Activated T-cell treated with anti-CD3 and anti-CD28 coated beads, Interleukin-2, amount 50 U/mL, for 4 hours (primary cell): Measurements from ENCODE around the gene LRRC4C. TPM values are rescaled to one million over a fixed set of nuclear protein-coding genes. Genes with fewer than 3 reads are reported as not detected.

Source experiments
- ATAC-seq, 2 donors: fragments of 200-7000 bp; cut with Tn5 transposase; one replicate each; pipeline ENCODE4 v1.10.0; 2021
- DNase-seq: peaks from one replicate; pipeline ENCODE4 v3.0.0-alpha.2; 2020
- H3K27me3 Mint-ChIP-seq: one replicate; pipeline ENCODE4 v1.8.0; 2021; ENCODE audit warnings: low read depth, mixed read lengths
- H3K36me3 Mint-ChIP-seq: one replicate; pipeline ENCODE4 v1.8.0; 2022; ENCODE audit warnings: mixed read lengths; ENCODE audit not compliant: insufficient read depth
- H3K4me1 Mint-ChIP-seq: one replicate; pipeline ENCODE4 v1.8.0; 2021; ENCODE audit warnings: low read depth, mixed read lengths
- H3K4me3 Mint-ChIP-seq: one replicate; pipeline ENCODE4 v1.8.0; 2021; ENCODE audit warnings: mild to moderate bottlenecking, moderate library complexity, mixed read lengths
- H3K9me3 Mint-ChIP-seq: one replicate; pipeline ENCODE4 v1.8.0; 2021; ENCODE audit warnings: mixed read lengths
- total RNA-seq, 3 donors: library from RNA; stranded (reverse); gene quantifications; one replicate each; pipeline ENCODE4 v1.2.1, GENCODE V29; 2021

LRRC4C gene
- total RNA-seq, 3 donors from 2014 or later: not detected

DNA sequence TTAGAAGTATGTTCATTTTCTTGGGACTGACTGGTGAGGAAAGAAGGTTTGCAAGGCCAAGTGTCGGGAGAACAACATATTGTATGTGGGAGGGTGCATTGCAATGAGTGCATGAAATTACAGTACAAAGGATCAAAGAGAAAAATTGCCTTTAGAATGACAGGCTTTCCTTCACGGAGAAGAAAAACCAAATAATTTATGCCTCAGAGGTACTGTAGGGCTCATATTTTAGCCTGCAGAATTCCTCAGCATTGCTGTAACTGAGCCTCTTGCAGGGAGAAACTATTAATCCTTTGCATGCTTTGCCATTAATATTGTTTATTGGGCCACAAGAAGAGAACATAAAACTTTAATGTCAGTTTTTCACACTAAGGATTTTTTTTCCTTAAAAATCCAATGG, 60.1 kb downstream of the LRRC4C start:
- ATAC-seq (no peak), DNase-seq (no peak)
- H3K9me3 Mint-ChIP-seq: peaks cover 14% of the 10 kb centered on the region
- H3K4me1 Mint-ChIP-seq: no peaks in the 10 kb centered on the region
- no peaks in the 10 kb centered on the region for H3K36me3 Mint-ChIP-seq
- H3K4me3 Mint-ChIP-seq: no peak overlapping the region
- H3K27me3 Mint-ChIP-seq: no peaks in the 10 kb centered on the region

DNA sequence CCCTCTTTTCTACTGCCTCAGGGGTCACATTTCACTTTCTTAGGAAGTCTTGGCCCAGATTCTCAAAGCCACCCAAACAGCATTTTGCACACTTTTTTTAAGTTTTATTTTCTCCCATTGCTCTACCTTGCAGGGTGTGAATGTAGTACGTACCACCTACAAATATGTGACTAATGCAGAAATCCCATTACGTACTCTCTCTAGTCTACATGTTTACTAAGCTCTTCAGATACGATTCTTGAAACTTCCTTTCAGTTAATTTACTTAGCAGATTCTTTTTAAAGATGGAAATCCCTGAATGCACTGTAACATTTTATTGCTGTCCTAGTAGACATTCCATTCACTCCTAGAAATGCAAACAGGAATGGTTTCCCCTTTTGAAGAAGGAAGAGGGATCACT, 61.3 kb downstream of the LRRC4C start:
- peaks cover 11% of the 10 kb centered on the region for H3K9me3 Mint-ChIP-seq
- no peaks in the 10 kb centered on the region for H3K36me3 Mint-ChIP-seq
- H3K4me1 Mint-ChIP-seq: no peaks in the 10 kb centered on the region
- ATAC-seq (no peak), DNase-seq (no peak)
- H3K27me3 Mint-ChIP-seq: no peaks in the 10 kb centered on the region
- no peak overlapping the region for H3K4me3 Mint-ChIP-seq

DNA sequence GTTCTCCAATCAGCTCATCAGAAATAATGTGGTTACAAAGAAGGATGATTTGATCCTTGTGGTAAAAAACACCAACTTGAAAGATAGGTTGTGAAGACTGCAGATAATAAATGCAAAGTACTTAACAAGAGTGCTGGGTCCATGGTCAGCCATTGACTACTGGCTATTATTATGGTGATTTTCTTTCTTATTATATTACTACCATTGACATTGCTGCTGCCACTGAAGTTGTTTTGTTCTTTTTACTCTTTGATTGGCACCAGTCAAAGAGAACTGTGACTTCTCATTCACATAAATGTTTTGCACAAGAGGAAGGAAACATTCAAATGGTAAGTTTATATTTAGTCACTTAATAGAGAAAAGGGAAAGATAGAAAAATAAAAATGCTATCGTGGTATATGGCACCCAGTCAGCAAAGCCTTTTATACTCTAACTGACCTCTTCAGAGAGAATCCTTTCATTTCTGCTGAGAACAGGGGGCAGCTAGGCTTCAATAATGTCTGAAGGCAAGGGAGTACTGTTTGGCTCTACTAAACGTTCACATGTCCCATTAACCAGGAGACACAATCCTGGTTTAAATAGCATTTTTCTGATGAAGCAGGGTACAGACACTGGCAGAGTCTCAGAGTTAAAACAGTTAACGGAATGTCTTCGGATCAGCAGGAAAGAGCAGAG, 64.8 kb downstream of the LRRC4C start:
- Mint-ChIP-seq H3K36me3 (no peaks in the 10 kb centered on the region), H3K4me3 (no peak overlapping the region), H3K27me3 (no peaks in the 10 kb centered on the region), H3K4me1 (no peaks in the 10 kb centered on the region), H3K9me3 (peaks cover 3% of the 10 kb centered on the region)
- DNase-seq (no peak), ATAC-seq (no peak)

DNA sequence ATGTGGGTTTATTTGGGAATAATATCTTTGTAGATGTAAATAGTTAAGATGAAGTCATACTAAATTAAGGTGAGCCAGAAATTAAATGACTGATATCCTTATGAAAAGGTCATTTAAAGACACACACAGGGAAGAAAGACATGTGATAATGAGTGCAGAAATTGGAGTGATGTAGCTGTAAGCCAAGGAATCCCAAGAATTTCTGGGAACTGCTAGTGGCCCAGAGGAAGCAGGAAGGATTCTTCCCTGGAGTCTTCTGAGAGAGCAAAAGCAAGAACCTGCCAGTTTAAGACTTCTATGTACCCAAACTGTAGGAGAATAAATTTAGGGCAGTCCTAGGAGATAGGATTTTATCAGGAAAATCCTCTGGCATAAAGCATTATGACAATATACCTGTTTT, 66.9 kb downstream of the LRRC4C start:
- H3K4me3 Mint-ChIP-seq: no peak overlapping the region
- H3K27me3 Mint-ChIP-seq: no peaks in the 10 kb centered on the region
- H3K36me3 Mint-ChIP-seq: no peaks in the 10 kb centered on the region
- DNase-seq: no peak
- no peak for ATAC-seq
- H3K4me1 Mint-ChIP-seq: no peaks in the 10 kb centered on the region
- peaks cover 3% of the 10 kb centered on the region for H3K9me3 Mint-ChIP-seq

DNA sequence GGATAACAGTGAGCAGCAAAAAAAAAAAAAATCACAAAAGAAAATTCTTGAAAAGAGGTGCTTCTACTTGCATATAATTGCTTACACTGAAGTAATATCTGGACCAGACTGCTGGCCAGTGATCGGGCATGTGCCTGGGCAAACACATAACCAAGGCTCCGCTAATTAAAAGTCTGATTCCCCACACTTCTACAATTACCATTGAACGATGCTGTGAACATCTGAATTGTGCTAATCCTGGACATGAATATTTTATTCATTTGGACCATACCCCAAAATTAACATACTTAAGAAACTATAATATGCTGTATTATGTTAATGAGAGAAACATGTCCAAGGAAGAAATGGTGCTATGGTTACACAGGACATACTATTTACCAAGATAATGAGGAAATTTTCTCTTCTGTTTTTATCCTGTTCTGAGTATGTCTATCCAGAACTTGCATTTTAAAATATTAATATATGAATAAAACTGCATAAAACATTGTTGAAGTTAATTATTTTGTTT, 69.8 kb downstream of the LRRC4C start:
- H3K36me3 Mint-ChIP-seq: no peaks in the 10 kb centered on the region
- H3K4me3 Mint-ChIP-seq: no peak overlapping the region
- no peaks in the 10 kb centered on the region for H3K4me1 Mint-ChIP-seq
- H3K9me3 Mint-ChIP-seq: peaks cover 3% of the 10 kb centered on the region
- H3K27me3 Mint-ChIP-seq: no peaks in the 10 kb centered on the region
- ATAC-seq: no peak
- DNase-seq: no peak

DNA sequence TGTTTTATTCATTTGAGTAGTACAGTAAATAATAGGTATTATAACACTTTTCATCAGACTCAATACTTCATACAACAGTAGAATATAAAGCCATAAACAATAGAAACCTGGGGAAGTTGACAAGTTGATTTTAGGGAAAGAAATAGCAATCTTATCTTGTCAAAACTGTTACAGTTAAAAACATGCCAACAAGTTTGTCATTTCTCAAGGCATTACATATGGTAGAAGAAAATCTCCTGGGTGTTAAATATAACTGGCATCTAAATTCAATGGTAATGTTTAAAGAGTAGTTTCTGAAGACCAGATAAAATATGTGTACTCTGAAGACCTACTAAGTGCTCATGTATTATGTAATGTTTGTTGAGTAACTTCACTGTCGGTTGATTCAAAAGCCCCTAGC, 75.1 kb downstream of the LRRC4C start:
- Mint-ChIP-seq H3K27me3 (no peaks in the 10 kb centered on the region), H3K4me1 (no peaks in the 10 kb centered on the region), H3K4me3 (no peak overlapping the region), H3K36me3 (no peaks in the 10 kb centered on the region), H3K9me3 (peaks cover 4% of the 10 kb centered on the region)
- ATAC-seq: no peak
- DNase-seq: no peak

DNA sequence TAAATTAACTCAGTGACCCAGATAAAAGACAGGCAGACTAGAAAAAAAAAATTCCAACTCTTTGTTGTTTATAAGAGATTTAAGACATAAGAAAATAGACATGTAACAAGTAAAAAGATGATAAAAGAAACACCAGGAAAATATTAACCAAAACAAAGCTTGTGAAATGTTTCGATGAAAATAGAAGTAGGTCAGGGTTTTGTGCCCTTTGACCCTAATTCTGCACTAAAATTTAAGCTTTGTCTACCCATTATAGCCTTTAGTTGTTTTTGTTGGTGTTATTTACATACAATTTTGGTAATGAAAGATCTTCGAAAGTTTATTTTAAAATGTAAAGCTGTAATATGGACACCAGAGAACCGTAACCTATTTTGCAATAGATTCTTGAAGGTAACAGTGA, 75.7 kb downstream of the LRRC4C start:
- H3K36me3 Mint-ChIP-seq: no peaks in the 10 kb centered on the region

DNA sequence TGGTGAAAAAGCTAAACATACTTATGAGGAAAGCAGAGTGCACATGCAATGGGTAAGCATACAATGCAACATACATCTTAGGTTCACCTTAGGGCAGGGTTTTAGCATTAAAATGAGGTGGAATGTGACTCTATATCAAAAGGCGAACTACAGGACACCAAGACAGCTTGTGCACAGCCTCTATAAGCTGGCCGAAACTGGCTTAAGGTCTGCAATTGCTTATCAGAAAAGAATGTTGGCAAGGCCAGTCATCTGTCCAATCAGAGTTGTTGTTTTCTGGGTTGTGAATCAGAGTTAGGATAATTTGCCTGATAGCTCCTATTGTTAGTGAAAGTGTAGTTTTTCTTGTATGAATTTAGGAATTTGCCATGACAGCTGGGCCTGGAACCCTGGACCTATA, 76.5 kb downstream of the LRRC4C start:
- DNase-seq: no peak
- Mint-ChIP-seq H3K36me3 (no peaks in the 10 kb centered on the region), H3K4me3 (no peak overlapping the region), H3K4me1 (no peaks in the 10 kb centered on the region), H3K9me3 (peaks cover 4% of the 10 kb centered on the region), H3K27me3 (no peaks in the 10 kb centered on the region)
- no peak for ATAC-seq

More for the DNA sequence above, 75.7 kb downstream of the LRRC4C start:
- Mint-ChIP-seq H3K9me3 (peaks cover 4% of the 10 kb centered on the region), H3K4me3 (no peak overlapping the region), H3K4me1 (no peaks in the 10 kb centered on the region), H3K27me3 (no peaks in the 10 kb centered on the region)
- DNase-seq (no peak), ATAC-seq (no peak)

DNA sequence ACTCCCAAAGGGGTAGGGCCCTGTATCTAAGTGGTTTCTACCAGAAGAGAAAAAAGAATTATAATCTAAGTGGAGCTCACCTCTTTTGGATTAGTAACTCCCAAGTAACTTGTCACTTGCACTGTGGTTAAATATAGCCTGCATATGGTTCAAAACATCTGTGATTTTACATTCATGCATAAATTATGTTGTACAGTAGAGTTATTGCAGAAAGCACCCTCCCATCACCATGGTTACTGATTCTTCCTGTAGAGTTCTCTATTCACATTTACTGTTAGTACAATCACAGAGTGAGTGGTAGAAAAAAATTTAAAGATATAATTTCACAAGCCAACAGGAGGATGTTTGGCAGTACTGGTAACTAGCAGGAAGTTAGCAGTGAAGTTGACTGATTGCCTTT, 80.4 kb downstream of the LRRC4C start:
- no peak for ATAC-seq
- peaks cover 4% of the 10 kb centered on the region for H3K9me3 Mint-ChIP-seq

DNA sequence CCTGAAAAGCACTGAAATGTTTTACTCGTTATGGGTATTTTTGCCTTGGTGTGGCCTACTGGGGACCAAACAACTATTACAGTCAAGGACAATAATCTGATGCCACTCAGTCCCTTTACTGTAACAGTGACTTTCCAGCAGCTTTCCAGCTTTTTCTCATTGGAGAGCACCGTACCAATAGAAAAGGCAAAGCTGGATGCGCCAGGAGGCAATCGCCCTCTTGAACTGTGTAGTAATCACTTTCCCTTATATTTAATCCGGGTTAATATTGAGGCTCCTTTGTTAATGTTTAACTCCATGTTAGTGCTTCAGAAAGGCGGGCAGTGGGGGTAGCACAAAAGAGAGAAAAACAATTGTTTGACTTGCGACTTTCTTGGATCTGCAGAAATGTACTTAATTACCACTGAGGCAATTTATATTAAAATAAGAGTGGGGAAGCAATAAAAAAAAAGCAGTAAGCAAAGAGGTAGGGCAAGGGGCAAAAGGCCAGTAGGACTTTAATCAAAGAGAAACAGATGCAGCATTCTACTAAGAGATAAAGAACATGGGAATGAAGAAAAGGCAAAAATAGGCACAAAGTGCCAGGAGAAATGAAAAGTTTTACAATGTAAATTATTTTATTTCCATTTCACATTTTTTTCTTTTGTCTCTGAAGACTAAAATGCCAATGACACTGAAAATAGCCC, 81.6 kb downstream of the LRRC4C start:
- DNase-seq (no peak), ATAC-seq (no peak)
- H3K4me3 Mint-ChIP-seq: no peak overlapping the region
- H3K9me3 Mint-ChIP-seq: peaks cover 4% of the 10 kb centered on the region
- H3K36me3 Mint-ChIP-seq: no peaks in the 10 kb centered on the region
- no peaks in the 10 kb centered on the region for H3K27me3 Mint-ChIP-seq
- no peaks in the 10 kb centered on the region for H3K4me1 Mint-ChIP-seq

More for the DNA sequence above, 80.4 kb downstream of the LRRC4C start:
- H3K4me3 Mint-ChIP-seq: no peak overlapping the region
- DNase-seq: no peak
- H3K36me3 Mint-ChIP-seq: no peaks in the 10 kb centered on the region
- no peaks in the 10 kb centered on the region for H3K4me1 Mint-ChIP-seq
- no peaks in the 10 kb centered on the region for H3K27me3 Mint-ChIP-seq

DNA sequence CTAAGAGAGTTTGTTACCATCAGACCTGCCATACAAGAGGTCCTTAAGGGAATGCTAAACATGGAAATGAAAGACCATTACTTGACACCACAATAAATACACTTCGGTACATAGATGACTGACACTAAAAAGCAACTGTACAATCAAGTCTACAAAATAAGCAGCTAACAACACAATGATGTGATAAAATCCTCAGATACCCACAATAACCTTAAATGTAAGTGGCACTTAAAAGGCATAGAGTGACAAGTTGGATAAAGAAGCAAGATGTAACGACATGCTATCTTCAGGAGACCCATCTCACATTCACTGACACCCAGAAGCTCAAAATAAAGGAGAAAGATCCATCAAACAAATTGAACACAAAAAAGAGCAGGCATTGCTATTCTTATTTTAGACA, 107.6 kb downstream of the LRRC4C start:
- DNase-seq (no peak), ATAC-seq (no peak)
- Mint-ChIP-seq H3K9me3 (peaks cover 20% of the 10 kb centered on the region), H3K36me3 (no peaks in the 10 kb centered on the region), H3K27me3 (no peaks in the 10 kb centered on the region), H3K4me1 (no peaks in the 10 kb centered on the region), H3K4me3 (no peak overlapping the region)

DNA sequence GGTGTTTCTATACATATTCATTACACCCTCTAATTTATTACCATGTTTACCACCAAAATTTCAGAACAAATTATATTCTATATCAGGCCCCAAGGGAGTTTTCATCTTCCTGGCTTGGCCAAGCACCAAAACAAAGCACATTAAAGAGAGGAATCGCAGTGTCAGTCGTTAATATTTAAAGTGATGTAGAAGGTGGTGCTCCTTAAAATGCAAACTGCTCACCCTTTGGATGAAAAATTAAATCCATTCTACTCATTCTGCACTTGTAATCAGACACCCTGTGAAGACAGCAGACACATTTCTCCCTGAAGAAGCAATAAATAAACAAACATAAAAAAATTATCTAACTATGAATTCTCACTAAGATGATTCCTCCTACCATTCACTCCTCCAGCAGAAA, 113.4 kb downstream of the LRRC4C start:
- Mint-ChIP-seq H3K4me1 (no peaks in the 10 kb centered on the region), H3K27me3 (no peaks in the 10 kb centered on the region), H3K9me3 (peaks cover 24% of the 10 kb centered on the region), H3K36me3 (no peaks in the 10 kb centered on the region), H3K4me3 (no peak overlapping the region)
- DNase-seq (no peak), ATAC-seq (no peak)

DNA sequence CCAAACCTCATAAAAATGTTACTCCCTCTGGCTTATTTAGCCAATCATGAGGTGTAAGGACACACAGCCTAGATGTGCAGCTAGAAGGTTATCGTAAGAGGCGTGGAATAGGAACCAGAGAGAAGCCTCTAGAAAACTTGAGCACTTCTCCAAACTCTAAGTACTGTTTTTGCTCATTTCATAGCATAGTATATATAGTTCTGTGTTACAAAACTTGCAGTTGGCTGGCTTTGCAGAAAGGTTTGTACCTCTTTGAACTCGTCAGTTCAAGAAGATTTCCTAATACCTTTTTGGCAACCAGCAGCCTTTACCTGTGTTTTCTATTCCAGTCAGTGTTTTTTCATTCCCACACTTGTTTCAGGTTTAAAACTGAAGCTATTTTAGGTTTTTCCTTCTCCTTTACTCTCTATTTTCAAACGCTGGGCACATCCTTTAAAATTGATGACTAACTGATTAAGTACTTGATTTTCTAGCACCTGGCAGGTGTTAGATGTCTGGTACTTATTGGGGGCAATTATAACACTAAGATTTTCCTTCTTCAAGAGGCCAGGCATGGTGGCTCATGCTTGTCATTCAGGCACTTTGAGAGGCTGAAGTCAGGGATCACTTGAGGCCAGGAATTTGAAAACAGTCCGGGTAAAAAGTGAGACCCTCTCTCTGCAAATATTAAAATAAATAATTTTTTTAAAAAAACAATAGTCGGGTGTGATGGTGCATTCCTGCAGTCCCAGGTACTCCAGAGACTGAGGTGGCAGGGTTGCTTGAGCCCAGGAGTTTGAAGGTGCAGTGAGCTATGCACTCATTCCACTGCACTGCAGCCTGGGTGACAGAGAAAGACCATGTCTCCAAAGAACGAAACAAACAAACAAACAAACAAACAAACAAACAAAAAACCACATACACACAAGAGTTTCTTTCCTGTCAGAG, 125.2 kb downstream of the LRRC4C start:
- ATAC-seq: no peak
- Mint-ChIP-seq H3K4me3 (no peak overlapping the region), H3K4me1 (no peaks in the 10 kb centered on the region), H3K9me3 (peaks cover 16% of the 10 kb centered on the region), H3K36me3 (no peaks in the 10 kb centered on the region), H3K27me3 (no peaks in the 10 kb centered on the region)
- DNase-seq: no peak

DNA sequence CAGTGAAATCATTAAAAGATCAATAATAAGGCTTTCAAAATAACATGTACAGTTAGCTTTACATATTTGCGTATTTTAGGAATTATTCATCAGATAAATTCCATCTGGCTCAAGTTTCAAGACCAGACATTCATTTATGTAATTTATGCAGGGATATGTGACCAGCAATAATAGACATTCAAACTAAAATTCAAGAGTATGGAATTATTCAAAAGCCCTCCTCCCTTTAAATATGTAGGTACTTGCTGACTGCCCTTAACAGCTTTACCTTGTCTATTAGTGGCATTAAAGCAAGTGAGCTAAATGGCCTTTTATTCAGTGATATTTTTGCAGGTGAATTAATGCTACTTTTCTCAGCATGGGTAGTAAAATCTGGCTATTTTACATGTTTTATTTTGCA, 126.1 kb downstream of the LRRC4C start:
- ATAC-seq (no peak), DNase-seq (no peak)
- Mint-ChIP-seq H3K36me3 (no peaks in the 10 kb centered on the region), H3K9me3 (peaks cover 18% of the 10 kb centered on the region), H3K27me3 (no peaks in the 10 kb centered on the region), H3K4me3 (no peak overlapping the region), H3K4me1 (no peaks in the 10 kb centered on the region)
